IPS-18c (cell line): ENCODE results near the gene HPD.

Experiments used
- H3K4me3 ChIP-seq: 2 replicates; pipeline ENCODE4 v1.7.0; 2013; ENCODE audit warnings: low read depth, mild to moderate bottlenecking, low read length, moderate library complexity; ENCODE audit not compliant: insufficient read depth
- H3K9me3 ChIP-seq: one replicate; pipeline ENCODE4 v1.6.1; 2013; ENCODE audit warnings: mild to moderate bottlenecking, low read length, moderate library complexity; ENCODE audit not compliant: control insufficient read depth, insufficient read depth

HPD gene

DNA sequence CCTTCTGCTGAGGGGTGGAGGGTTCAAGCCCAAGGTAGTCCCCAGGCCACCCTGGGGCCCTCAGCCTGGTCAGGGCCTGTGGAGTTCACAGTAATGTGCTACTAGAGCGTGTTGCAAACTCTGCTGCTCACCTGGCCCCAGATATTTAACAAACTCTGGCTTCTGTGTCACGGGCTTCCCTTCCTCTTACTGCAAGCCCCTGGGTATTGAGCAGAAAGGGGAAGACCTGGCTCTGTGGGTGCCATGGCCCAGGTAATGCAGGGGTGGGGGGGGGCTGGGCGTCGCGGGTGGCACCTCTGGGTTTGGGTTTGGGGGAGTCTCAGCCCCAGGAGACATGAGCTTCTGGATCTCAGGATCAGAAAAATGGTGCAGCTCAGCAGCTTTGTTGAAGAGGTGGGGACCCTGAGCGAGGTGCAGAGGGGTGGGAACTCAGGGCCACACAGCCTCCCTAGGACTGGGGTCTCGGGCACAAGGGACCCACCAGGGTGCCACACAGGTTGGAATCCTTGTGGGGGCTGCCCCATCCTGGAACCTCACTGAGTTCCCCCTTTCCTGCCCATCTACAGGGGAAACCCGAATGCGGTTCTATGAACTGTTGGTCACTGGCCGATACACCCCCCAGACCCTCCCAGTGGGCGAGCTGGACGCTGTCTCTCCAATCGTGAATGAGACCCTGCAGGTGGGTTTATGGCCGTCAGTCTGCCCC lies 50.9 kb downstream of the HPD start:
- Histone ChIP-seq H3K4me3 (no peak overlapping the region), H3K9me3 (no peaks in the 10 kb centered on the region)

- no peaks in the 10 kb centered on the region for H3K9me3 ChIP-seq
- no peak overlapping the region for H3K4me3 ChIP-seq
Observed at GRCh38 chr12:121806546-121807423, 51.9 kb downstream of the HPD start.

DNA sequence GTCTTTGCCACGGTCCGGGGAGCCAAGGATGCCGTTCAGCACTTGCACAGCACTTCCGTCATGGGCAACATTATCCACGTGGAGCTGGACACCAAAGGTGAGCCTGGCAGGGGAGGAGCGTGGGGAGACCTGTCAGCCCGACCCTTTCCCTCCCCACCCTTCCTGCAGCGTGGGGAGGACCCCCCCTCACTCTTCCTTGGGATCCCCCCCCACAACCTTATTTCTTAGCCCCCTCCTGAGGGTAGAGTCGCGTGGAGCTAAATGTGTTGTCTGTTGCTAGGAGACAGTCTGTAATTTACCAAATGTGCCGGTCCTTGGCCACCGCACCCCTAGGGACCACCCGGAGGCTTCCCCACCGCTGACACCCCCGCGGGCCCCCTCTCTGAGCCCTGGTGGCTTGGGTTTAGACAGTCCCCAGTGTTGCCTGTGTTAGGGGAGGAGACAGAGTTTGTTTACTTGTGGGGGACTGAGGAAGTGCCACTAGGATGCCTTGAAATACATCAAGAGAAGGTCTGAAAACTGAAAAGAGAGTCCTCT lies 52.6 kb downstream of the HPD start:
- H3K9me3 ChIP-seq: no peaks in the 10 kb centered on the region
- H3K4me3 ChIP-seq: peak overlapping the region; percentile 86; the same call in 1 of the 2 replicates

DNA sequence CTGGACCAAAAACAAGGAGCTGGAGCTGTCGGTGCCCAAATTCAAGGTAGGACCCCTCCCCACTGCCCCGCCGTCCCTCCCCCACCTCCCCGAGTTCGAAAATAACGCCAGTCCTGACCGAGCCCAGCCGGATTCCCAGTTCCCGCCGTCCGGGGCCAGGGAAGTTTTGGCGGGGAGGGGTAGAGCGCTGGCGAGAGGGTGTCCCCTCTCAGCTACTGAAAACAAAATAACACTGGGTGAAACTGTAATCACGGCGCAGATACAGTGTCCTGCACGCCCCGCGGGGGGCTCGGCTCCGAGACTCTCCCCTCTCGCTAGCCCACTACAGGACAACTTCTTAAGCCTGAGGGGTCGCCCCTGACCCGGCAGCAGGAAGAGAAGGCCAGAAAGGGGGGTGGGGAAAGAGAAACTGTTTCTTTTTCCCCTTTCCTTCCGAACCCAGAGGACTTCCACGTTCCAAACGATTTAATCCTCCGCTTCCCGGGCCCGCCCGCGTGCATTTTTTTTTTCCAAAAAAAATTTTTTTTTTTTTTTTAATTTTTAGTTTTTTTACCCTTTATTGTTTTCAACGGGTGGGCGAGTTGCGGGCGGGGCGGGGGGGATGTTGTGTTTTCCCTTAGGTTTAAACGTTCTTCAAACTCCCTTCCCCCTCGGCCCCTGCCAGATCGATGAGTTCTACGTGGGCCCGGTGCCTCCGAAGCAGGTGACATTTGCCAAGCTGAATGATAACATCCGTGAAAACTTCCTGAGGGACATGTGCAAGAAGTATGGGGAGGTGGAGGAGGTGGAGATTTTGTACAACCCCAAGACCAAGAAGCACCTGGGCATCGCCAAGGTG lies 53.3 kb downstream of the HPD start:
- Histone ChIP-seq H3K9me3 (no peaks in the 10 kb centered on the region), H3K4me3 (peak overlapping the region; percentile 86)

DNA sequence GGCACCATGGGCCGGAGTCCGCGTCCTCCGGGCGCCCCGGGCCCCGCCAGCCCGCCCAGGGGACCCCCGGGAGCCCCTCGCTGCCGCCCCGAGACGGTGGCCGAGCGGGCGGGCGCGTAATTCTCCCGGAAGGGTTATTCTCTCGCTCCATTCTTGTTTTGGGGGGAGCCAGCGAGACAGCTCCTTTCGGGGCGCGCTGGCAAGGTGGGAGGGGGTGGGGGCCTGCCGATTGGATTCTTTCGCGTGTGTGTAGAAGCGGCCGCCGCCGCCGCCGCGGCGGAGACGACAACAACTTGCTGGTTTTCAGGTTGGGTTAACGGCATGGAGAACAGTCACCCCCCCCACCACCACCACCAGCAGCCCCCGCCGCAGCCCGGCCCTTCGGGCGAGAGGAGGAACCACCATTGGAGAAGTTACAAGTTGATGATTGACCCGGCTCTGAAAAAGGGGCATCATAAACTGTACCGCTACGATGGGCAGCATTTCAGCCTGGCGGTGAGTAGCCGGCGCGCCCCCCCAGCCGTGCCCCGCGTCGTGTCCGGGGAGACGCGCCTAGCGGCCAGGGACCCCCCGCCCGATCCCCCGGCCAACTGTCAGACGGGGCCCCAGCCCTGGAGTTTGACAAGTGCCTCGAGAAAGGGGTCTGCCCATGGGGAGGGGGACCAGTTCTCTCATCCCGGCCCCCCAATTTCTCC lies 54.1 kb downstream of the HPD start:
- H3K9me3 ChIP-seq: no peaks in the 10 kb centered on the region
- peak overlapping the region; percentile 86 for H3K4me3 ChIP-seq

GRCh38 chr12:121803861-121804416 lies 54.7 kb downstream of the HPD start, which contains the start of gene SETD1B:
SETD1B (plus strand) TSS chr12:121804009; CDS start chr12:121804738, 729 bp downstream.
- Histone ChIP-seq H3K4me3 (peak within 1 kb of the TSS; percentile 86), H3K9me3 (no peaks in the 10 kb centered on the region)

DNA sequence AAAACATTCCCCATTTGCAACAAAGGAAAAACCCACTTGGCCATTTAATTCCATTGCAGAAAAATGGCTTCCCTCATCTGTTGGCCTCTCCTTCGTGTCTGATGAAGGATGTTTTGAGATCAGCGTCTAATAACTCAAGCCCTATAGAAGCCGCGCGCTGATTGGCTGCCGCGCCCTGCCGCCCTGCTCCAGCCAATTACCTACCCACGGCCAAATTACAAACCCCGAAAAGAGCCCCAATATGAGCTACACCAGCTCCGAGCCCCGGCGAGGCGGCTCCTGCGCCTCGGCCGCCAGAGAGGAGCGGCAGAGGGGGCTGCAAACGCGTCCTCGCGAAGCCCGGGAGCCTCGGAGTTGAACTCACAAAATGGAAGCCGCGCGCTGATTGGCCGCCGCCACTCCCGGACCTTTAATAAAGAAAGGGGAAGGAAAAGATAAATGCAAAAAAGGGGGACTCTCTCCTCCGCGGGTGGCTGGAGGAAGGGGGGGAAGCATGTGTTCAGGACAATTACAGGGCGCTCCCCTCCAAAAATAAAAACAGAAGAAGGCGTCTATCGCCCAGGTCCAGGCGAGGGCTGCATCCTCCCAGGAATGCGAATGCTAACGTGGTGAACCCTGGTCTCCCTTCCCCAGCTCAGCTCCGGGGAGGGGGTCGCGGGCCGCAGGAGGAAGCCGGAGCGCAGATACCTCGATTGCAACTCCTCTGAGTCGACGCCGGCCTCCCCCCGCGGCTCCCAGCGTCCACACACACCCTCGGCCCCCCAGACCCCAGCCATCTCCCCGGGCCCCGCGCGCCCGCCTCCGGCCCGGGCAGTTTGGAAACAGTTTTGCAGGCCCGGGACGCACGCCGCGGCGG lies 55.6 kb downstream of the HPD start:
- peak overlapping the region; percentile 86 for H3K4me3 ChIP-seq

DNA sequence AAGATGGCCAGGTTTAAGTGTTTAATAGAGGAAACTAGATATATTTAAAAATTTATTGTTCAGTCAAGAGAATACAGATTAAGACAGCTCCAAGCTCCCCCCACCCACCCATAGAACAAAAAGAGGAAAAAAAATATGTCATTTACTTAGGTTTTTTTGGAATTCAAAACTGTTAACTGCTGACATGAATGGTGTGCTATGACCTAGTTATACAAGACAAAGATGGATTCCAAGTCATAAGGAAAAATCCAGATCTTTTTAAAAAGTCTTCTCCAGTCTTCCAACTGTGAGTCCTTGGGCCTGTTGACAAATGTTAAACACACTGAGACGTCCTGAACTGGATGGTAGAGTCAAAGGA lies 56.2 kb downstream of the HPD start:
- Histone ChIP-seq H3K9me3 (no peaks in the 10 kb centered on the region), H3K4me3 (peak overlapping the region; percentile 86)

More for the DNA sequence above, 55.6 kb downstream of the HPD start:
- no peaks in the 10 kb centered on the region for H3K9me3 ChIP-seq

DNA sequence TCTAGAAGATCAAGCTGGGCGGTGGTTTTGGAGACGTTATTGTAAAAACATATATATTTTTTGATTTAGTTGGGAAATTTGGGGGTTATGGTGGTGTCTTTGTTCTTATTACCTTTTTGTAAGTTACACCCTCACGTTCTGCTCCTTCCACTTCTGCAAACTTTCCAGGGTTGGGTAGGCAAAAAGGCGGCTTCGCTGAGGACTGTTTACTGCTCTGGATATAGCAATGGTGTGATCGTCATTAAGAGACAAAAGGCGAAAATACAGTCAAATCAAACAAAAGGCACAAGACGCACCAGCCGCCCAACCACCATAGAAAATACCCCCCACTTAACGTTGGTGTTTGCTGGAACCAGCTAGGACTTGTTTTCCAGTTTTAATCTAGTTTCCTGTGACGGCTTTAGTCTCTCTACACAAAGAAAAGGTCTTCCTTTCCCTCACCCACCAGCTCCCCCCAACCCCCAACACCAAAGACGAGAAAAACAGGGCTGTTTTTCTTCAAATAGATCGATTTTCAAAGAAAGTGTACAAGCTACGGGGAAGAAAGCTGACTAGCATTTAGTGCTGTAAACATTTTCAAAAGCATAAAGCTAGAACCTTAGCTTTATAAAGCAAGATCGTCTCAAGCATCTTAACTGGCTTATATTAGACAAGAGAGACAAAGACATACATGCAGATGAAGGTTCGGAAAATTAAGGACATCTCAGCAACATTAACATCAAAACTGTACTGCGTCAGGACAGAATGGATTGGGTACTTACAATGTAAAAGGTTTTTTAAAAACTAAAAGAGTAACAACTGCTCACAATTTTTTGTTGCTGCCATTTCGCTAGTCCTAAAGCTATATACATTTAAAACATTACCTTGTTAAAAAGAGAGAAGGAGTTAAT lies 56.8 kb downstream of the HPD start:
- peak overlapping the region; percentile 86 for H3K4me3 ChIP-seq
- H3K9me3 ChIP-seq: no peaks in the 10 kb centered on the region

- peak overlapping the region; percentile 86 for H3K4me3 ChIP-seq
- no peaks in the 10 kb centered on the region for H3K9me3 ChIP-seq
Observed at GRCh38 chr12:121800694-121801594, 57.7 kb downstream of the HPD start.

DNA sequence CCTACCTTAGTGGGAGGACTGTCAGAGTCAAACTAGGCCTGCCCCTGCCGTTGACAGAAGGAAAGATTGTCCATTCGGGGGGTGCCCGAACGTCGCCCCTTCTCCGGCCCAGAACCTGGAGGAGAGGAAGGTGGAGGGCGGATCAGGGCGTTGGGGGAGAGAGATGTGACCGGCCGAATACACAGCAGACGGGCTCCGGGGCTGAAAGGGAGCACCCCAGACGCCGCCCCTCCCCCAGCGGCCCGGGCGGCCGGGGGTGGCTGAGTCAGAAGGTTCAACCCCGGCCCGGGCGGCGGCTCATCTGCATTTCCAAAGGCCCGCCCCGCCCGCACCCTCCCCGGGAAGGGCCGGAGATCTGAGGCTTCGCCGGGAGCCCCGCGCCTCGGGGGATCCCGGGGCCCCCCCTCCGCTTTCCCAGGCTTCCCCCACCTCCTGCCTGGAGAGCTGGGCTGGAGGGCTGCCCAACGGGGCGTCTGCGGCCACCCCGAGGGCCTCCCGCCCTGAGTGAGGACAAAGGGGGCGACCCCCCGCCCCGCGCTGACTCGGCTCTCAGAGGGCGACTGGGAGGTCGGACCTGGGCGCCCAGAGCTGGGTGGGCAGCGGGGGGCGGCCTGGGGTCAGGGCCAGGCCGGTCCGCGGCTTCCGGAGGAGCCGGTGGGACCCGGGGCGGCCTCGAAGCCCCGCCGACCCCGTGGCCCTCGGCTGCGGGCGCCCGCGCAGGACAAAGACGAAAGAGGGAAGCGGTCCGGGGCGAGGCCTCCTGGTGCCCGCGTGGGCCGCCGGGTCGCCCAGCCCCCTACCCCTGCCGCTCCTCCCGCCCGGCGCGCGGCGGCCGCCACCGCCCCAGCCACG lies 58.6 kb downstream of the HPD start:
- H3K9me3 ChIP-seq: no peaks in the 10 kb centered on the region
- peak overlapping the region; percentile 86 for H3K4me3 ChIP-seq

DNA sequence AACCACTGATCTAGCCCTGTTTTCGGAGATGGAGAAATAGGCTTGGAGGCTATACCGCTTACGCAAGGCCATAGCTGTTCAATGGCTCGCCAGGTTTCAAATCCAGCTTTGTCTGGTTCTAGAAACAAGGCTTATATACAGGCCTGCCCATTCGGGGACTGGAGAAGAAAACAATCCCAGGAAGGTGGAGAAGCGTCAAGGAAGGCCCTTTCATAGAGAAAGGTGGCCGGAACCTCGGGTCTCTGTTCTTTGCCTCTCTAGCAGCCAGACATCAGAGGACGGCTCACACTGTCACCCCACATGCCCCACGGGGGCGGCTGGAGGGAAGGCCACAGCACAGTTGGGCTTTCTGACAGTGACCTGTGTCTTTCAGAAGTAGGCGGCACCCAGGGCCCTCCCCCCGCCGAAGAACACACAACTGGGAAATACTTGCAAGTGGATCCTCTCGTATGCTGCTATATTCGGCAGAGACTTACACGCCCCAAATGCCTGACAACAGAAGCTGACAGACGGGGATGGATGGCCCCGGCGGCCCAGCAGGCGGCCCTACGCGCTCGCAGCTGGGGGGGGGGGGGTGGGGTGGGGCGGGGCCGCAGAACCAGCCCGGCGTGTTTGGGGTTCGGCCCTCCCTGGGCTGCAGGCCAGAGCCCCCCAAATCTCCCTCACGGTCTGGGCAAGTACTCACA lies 59.4 kb downstream of the HPD start:
- no peaks in the 10 kb centered on the region for H3K9me3 ChIP-seq
- peak overlapping the region; percentile 86 for H3K4me3 ChIP-seq

DNA sequence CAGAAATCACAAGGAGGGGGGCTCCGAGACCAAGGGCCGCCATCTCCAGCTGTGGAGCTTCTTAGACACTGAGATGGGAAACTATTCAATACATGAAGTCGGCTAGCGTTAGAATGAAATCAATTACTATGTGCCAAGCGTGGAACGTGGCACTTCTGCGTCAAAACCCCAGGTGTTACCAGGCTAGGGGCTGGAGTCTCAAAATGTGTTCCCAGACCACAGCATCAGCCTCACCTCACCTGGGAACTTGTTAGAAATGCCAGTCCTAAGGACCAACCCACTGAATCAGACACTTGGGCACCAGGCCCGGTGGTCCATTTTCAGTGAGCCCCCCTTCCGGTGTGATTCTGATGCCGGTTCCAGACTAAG lies 59.9 kb downstream of the HPD start:
- no peaks in the 10 kb centered on the region for H3K9me3 ChIP-seq
- peak overlapping the region; percentile 22; the same call in 1 of the 2 replicates for H3K4me3 ChIP-seq
